Endothelial cell of umbilical vein (primary cell): ENCODE results near the gene PBX3. TPM values are rescaled to one million over a fixed set of nuclear protein-coding genes. Genes with fewer than 3 reads are reported as not detected.
A peak's percentile ranks its signal among the peaks of the same experiment; 100 is the strongest.

Experiments used
- BruUV-seq: library from RNA; stranded (reverse); fragments of 400-500 nt; replicated peaks from 2 replicates; lab custom pipeline; 2021; lab: Mats Ljungman, UMichigan
- CTCF ChIA-PET: fragments of 300-600, 350-600 bp; sonication (Branson Sonifier 250); formaldehyde crosslinking; loops from one replicate; lab custom pipeline; 2021; ENCODE audit warnings: antibody characterized with exemption, inconsistent platforms; lab: Charles Lee
- POLR2A ChIA-PET: fragments of 300-600, 350-600 bp; sonication (Branson Sonifier 250); formaldehyde crosslinking; loops from one replicate; lab custom pipeline; 2021; ENCODE audit warnings: antibody characterized with exemption, inconsistent platforms; lab: Charles Lee
- DNase-seq: peaks from one replicate; pipeline ENCODE4 v3.0.0-alpha.2; 2011; ENCODE audit warnings: low read depth, low spot score
- FAIRE-seq: peaks from 2 replicates; lab custom pipeline; 2011; peaks lifted over from hg19 to GRCh38; lab: Jason Lieb, UNC
- H2AFZ ChIP-seq: 2 replicates; pipeline ENCODE4 v1.6.0; 2012; ENCODE audit warnings: low read depth, low read length, control low read depth, inconsistent platforms
- H3K27ac ChIP-seq: 2 replicates; pipeline ENCODE4 v1.5.1; 2011; ENCODE audit warnings: low read depth, mild to moderate bottlenecking, control low read depth, low read length, moderate library complexity; ENCODE audit not compliant: insufficient read depth
- H3K27me3 ChIP-seq, 2 experiments: 2 replicates each; pipeline versions ENCODE4 v1.6.0 to v1.6.1; 2011; ENCODE audit warnings: low read length in 2 of 2, mixed read lengths in 1 of 2; ENCODE audit not compliant: control insufficient read depth in 2 of 2, insufficient read depth in 2 of 2
- H3K36me3 ChIP-seq, 2 experiments: 2 replicates in 1 of 2; 3 replicates in 1 of 2; pipeline ENCODE4 v1.5.1; 2011; ENCODE audit warnings: low read length in 2 of 2, mild to moderate bottlenecking in 1 of 2, moderate library complexity in 1 of 2; ENCODE audit not compliant: control insufficient read depth in 2 of 2, insufficient read depth in 2 of 2; ENCODE audit errors: extremely low read depth in 1 of 2
- H3K4me1 ChIP-seq: 3 replicates; pipeline ENCODE4 v1.5.1; 2011; ENCODE audit warnings: mild to moderate bottlenecking, low read length; ENCODE audit not compliant: control insufficient read depth, insufficient read depth; ENCODE audit errors: extremely low read depth
- H3K4me2 ChIP-seq: 2 replicates; pipeline ENCODE4 v1.6.1; 2011; ENCODE audit warnings: low read length, control low read depth, mixed read lengths; ENCODE audit not compliant: insufficient read depth
- H3K4me3 ChIP-seq, 3 experiments: fragments of 200-600 bp in 1 of 3; sonication (generic), shearing (Covaris generic) in 1 of 3; replicated peaks in 1 of 3; 2 replicates each; pipeline ENCODE4 v1.5.1; 2011 to 2016; ENCODE audit warnings: control low read depth in 3 of 3, low read length in 3 of 3, mild to moderate bottlenecking in 2 of 3, inconsistent platforms in 1 of 3, low read depth in 1 of 3, moderate library complexity in 1 of 3; ENCODE audit not compliant: insufficient read depth in 1 of 3
- H3K79me2 ChIP-seq: 2 replicates; pipeline ENCODE4 v1.6.0; 2012; ENCODE audit warnings: low read length, inconsistent platforms; ENCODE audit not compliant: control insufficient read depth, insufficient read depth
- H3K9ac ChIP-seq: replicated peaks from 2 replicates; pipeline ENCODE3; 2011; ENCODE audit warnings: low read length, control low read depth; ENCODE audit not compliant: insufficient read depth; ENCODE audit errors: extremely low read depth
- H3K9me1 ChIP-seq: replicated peaks from 3 replicates; pipeline ENCODE4 v1.6.0; 2011; ENCODE audit warnings: mild to moderate bottlenecking, low read length; ENCODE audit not compliant: control insufficient read depth, insufficient read depth; ENCODE audit errors: extremely low read depth
- H3K9me3 ChIP-seq: replicated peaks from 2 replicates; pipeline ENCODE4 v1.5.1; 2012; ENCODE audit warnings: low read length, inconsistent platforms; ENCODE audit not compliant: control insufficient read depth, insufficient read depth
- H4K20me1 ChIP-seq: replicated peaks from 2 replicates; pipeline ENCODE3; 2011; ENCODE audit warnings: mild to moderate bottlenecking, low read length; ENCODE audit not compliant: control insufficient read depth, insufficient read depth; ENCODE audit errors: extremely low read depth
- EZH2 ChIP-seq: IDR thresholded peaks from 2 replicates; pipeline ENCODE4 v1.6.1; 2012; ENCODE audit warnings: borderline replicate concordance, low read depth, mild to moderate bottlenecking, moderate library complexity, low read length, inconsistent platforms; ENCODE audit not compliant: severe bottlenecking
- FOS ChIP-seq: IDR thresholded peaks from 2 replicates; pipeline ENCODE4 v1.6.1; 2011; ENCODE audit warnings: mild to moderate bottlenecking, low read length, moderate library complexity, borderline replicate concordance; ENCODE audit not compliant: insufficient read depth
- GATA2 ChIP-seq: IDR thresholded peaks from 2 replicates; pipeline ENCODE4 v1.7.0; 2011; ENCODE audit warnings: low read depth, mild to moderate bottlenecking, moderate library complexity, mixed read lengths, low read length; ENCODE audit not compliant: insufficient read length, insufficient read depth
- MYC ChIP-seq: IDR thresholded peaks from one replicate; pipeline ENCODE4 v1.6.1; 2011; ENCODE audit warnings: mild to moderate bottlenecking, low read depth, low read length
- POLR2A ChIP-seq: IDR thresholded peaks from 2 replicates; pipeline ENCODE4 v1.6.1; 2012; ENCODE audit warnings: low read depth, mild to moderate bottlenecking, control low read depth, low read length
- POLR2AphosphoS5 ChIP-seq: IDR thresholded peaks from 2 replicates; pipeline ENCODE4 v1.6.1; 2012; ENCODE audit warnings: low read depth, mild to moderate bottlenecking, control low read depth, low read length, moderate library complexity; ENCODE audit not compliant: insufficient read depth
- dilution Hi-C: fragments of 300-500 bp; cut with MboI; formaldehyde crosslinking; loops from one replicate; pipeline ENCODE4 v1.15.0; 2019; ENCODE audit warnings: low sequenced_read_pairs; ENCODE audit not compliant: extremely low pct_ligation_motif_present
- intact Hi-C: fragments of 100-400 bp; cut with micrococcal nuclease; formaldehyde crosslinking; loops from one replicate; pipeline ENCODE4 v1.10.0; 2022
- polyA plus RNA-seq, 4 experiments: library from polyadenylated mRNA; depleted of rRNA in 3 of 4; stranded (reverse) in 3 of 4; unstranded in 1 of 4; fragments of >200 nt; gene quantifications; 2 replicates each; pipeline versions ENCODE4 v1.2.1 to v1.2.3, GENCODE V29; 2011 to 2012; ENCODE audit warnings: missing spikeins in 1 of 4
- total RNA-seq: library from RNA; stranded (reverse); gene quantifications from 2 replicates; pipeline ENCODE4 v1.2.3, GENCODE V29; 2021
- TF ChIP-seq, protein P1 (sequence below): IDR thresholded peaks from 2 replicates; pipeline ENCODE4 v1.6.1; 2011; ENCODE audit not compliant: insufficient read depth, insufficient read length
- TF ChIP-seq, protein P2 (sequence below), 2 donors: IDR thresholded peaks; 1 replicate in 1 of 2; 2 replicates in 1 of 2; pipeline ENCODE4 v1.5.1; 2011; ENCODE audit warnings: low read length in 2 of 2, mild to moderate bottlenecking in 2 of 2, moderate library complexity in 2 of 2, control low read depth in 1 of 2, inconsistent platforms in 1 of 2, low read depth in 1 of 2; ENCODE audit not compliant: insufficient read depth in 1 of 2; ENCODE audit errors: extremely low read depth in 1 of 2

The PBX3 gene
- total and polyA plus RNA-seq, 2 donors (not counting 3 experiments of a cell fraction or from before 2014, with no cell fraction given) = 18.8 to 42.0 TPM

DNA sequence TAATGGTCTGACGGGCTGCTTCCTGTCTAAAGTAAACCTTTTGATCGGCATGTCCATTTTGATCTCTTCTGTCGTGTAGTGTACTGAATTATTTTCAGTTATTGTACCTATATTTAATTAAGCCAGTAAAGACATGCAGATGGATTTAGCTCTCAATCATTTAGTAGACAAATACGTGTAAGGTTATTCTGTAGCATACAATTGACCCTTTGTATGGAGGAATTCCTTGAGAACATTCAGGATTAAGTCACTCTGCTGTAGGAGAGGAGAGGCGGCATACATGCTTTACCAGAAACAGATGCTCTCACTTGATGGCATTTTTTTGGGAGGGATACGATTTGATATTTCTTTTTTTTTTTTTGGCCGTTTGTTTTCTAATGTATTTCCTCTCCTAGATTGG is 141.0 kb downstream of the PBX3 start:
- ChIA-PET POLR2A (no interaction called here), CTCF (interaction anchor here (1.2 kb wide), 1 partner anchor 10 kb away, joined by 4 read pairs; no protein-coding TSS in a partner anchor)
- Histone ChIP-seq H3K9me1 (peaks cover 3% of the 10 kb centered on the region), H3K4me3 (no peak overlapping the region), H3K36me3 (no peaks in the 10 kb centered on the region), H3K4me2 (no peak overlapping the region), H3K27me3 (no peaks in the 10 kb centered on the region), H3K79me2 (peaks cover 12% of the 10 kb centered on the region), H4K20me1 (no peaks in the 10 kb centered on the region), H3K4me1 (peaks cover 13% of the 10 kb centered on the region), H2AFZ (no peak overlapping the region), H3K9ac (no peak overlapping the region), H3K27ac (no peak overlapping the region), H3K9me3 (no peaks in the 10 kb centered on the region)
- TF ChIP-seq MYC = no peak
- TF ChIP-seq FOS = no peak
- no peak for TF ChIP-seq GATA2
- TF ChIP-seq, protein P1, sequence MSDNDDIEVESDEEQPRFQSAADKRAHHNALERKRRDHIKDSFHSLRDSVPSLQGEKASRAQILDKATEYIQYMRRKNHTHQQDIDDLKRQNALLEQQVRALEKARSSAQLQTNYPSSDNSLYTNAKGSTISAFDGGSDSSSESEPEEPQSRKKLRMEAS = no peak
- TF ChIP-seq POLR2AphosphoS5 = no peak
- no TSS peak for BruUV-seq
- DNase-seq = no peak
- intact Hi-C loops (no loop called here), dilution Hi-C loops (no loop called here)
- FAIRE-seq = no peak

DNA sequence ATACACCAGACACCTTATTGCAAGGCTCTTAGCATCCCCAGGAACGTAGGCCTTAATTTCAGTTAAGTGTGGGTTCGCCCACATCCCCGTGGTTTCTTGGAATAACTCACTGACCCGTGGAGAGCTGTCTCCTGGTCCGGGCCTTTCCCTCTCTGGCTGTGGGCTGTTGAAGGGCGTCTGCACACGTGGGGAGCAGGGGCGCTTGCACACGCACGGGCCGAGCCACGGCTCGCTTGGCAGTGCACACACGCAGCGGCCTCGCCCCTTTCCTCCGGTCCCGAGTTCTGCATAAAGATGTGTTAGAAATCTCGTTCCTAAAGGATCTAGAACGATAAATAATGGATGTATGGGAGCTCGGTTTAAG is 141.9 kb downstream of the PBX3 start:
- Histone ChIP-seq H3K4me3 (peak overlapping the region; percentile 33 to 66 (median 52)), H3K4me1 (peaks cover 13% of the 10 kb centered on the region), H3K9me3 (no peaks in the 10 kb centered on the region), H3K4me2 (peak overlapping the region; percentile 90), H3K36me3 (no peaks in the 10 kb centered on the region), H3K79me2 (peaks cover 12% of the 10 kb centered on the region), H3K27ac (no peak overlapping the region), H3K9me1 (peaks cover 3% of the 10 kb centered on the region), H4K20me1 (no peaks in the 10 kb centered on the region), H2AFZ (peak overlapping the region; percentile 50), H3K9ac (peak overlapping the region; percentile 25), H3K27me3 (no peaks in the 10 kb centered on the region)
- FAIRE-seq = no peak
- TF ChIP-seq, protein P2, sequence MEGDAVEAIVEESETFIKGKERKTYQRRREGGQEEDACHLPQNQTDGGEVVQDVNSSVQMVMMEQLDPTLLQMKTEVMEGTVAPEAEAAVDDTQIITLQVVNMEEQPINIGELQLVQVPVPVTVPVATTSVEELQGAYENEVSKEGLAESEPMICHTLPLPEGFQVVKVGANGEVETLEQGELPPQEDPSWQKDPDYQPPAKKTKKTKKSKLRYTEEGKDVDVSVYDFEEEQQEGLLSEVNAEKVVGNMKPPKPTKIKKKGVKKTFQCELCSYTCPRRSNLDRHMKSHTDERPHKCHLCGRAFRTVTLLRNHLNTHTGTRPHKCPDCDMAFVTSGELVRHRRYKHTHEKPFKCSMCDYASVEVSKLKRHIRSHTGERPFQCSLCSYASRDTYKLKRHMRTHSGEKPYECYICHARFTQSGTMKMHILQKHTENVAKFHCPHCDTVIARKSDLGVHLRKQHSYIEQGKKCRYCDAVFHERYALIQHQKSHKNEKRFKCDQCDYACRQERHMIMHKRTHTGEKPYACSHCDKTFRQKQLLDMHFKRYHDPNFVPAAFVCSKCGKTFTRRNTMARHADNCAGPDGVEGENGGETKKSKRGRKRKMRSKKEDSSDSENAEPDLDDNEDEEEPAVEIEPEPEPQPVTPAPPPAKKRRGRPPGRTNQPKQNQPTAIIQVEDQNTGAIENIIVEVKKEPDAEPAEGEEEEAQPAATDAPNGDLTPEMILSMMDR (IDR thresholded peaks at IDR 0.05; ENCODE audit: extremely low read depth in 1 of 2, insufficient read depth in 1 of 2, low read depth in 1 of 2, low read length in 2 of 2) = no peak
- no peak for TF ChIP-seq POLR2AphosphoS5
- TF ChIP-seq FOS = no peak
- no peak for TF ChIP-seq MYC
- no peak for TF ChIP-seq EZH2
- TF ChIP-seq, protein P1 = no peak
- no peak for TF ChIP-seq GATA2
- no peak for TF ChIP-seq POLR2A
- peak; percentile 64 for DNase-seq
- BruUV-seq = no TSS peak
- dilution Hi-C loops (no loop called here), intact Hi-C loops (no loop called here)
- ChIA-PET POLR2A (no interaction called here), CTCF (interaction anchor here (0.8 to 1.0 kb wide), 2 partner anchors 9 to 15 kb away, joined by 3 read pairs; no protein-coding TSS in a partner anchor)
